Upper lobe of right lung (tissue), 1 donor: ENCODE data around the gene LPCAT2. TPM values are rescaled to one million over a fixed set of nuclear protein-coding genes. Genes with fewer than 3 reads are reported as not detected.
A peak's percentile ranks its signal among the peaks of the same experiment; 100 is the strongest.

ENCODE experiments used
- ATAC-seq: fragments of 200-7000 bp; cut with Tn5 transposase; one replicate; pipeline ENCODE4 v1.9.1; 2020; ENCODE audit warnings: mild to moderate bottlenecking, moderate library complexity
- DNase-seq: peaks from one replicate; pipeline ENCODE4 v3.0.0-alpha.2; 2020
- H3K27ac ChIP-seq: fragments of 200-600 bp; one replicate; pipeline ENCODE4 v1.8.0; 2022
- H3K27me3 ChIP-seq: fragments of 200-600 bp; one replicate; pipeline ENCODE4 v1.8.0; 2022; ENCODE audit warnings: mild to moderate bottlenecking
- H3K36me3 ChIP-seq: fragments of 200-600 bp; one replicate; pipeline ENCODE4 v1.8.0; 2022
- H3K4me1 ChIP-seq: fragments of 200-600 bp; one replicate; pipeline ENCODE4 v1.8.0; 2022
- H3K4me3 ChIP-seq: fragments of 200-600 bp; one replicate; pipeline ENCODE4 v1.8.0; 2022; ENCODE audit warnings: mild to moderate bottlenecking
- H3K9me3 ChIP-seq: fragments of 200-600 bp; one replicate; pipeline ENCODE4 v1.8.0; 2022
- intact Hi-C: fragments of 100-400 bp; cut with DNase I; formaldehyde crosslinking; loops from one replicate; pipeline ENCODE4 v1.11.0; 2022
- total RNA-seq: library from RNA; stranded (reverse); fragmentation: NEBNext Ultra II Directional; extraction: Animal tissue kit (Norgen Biotek cat#: 25700); gene quantifications from one replicate; pipeline ENCODE4 v1.2.1, GENCODE V29; 2021
- TF ChIP-seq, protein P1 (sequence below): fragments of 200-600 bp; IDR thresholded peaks from one replicate; pipeline ENCODE4 v1.8.0; 2022; ENCODE audit warnings: antibody characterized with exemption
- donor health status: DM: no; HTN: yes; CAD: no; lungs with severe emphysema.

LPCAT2 gene
- total RNA-seq, 1 donor from 2014 or later, result 32.8 TPM

GRCh38 chr16:55566432-55567175, 57.7 kb downstream of the LPCAT2 start, which contains the start of gene CAPNS2:
CAPNS2 (plus strand) TSS chr16:55566684; CDS start chr16:55566757, 73 bp downstream.
- ATAC-seq (peak; percentile 80), DNase-seq (peak; percentile 61)
- H3K9me3 ChIP-seq, result no peaks in the 10 kb centered on the region
- H3K27ac ChIP-seq, result no peak within 1 kb of the TSS
- intact Hi-C loops, result no loop called here
- TF ChIP-seq, protein P1, sequence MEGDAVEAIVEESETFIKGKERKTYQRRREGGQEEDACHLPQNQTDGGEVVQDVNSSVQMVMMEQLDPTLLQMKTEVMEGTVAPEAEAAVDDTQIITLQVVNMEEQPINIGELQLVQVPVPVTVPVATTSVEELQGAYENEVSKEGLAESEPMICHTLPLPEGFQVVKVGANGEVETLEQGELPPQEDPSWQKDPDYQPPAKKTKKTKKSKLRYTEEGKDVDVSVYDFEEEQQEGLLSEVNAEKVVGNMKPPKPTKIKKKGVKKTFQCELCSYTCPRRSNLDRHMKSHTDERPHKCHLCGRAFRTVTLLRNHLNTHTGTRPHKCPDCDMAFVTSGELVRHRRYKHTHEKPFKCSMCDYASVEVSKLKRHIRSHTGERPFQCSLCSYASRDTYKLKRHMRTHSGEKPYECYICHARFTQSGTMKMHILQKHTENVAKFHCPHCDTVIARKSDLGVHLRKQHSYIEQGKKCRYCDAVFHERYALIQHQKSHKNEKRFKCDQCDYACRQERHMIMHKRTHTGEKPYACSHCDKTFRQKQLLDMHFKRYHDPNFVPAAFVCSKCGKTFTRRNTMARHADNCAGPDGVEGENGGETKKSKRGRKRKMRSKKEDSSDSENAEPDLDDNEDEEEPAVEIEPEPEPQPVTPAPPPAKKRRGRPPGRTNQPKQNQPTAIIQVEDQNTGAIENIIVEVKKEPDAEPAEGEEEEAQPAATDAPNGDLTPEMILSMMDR, result no peak
- H3K4me1 ChIP-seq, result peaks cover 16% of the 10 kb centered on the region
- no peak within 1 kb of the TSS for H3K4me3 ChIP-seq
- H3K27me3 ChIP-seq, result no peaks in the 10 kb centered on the region
- H3K36me3 ChIP-seq, result no peaks in the 10 kb centered on the region

GRCh38 chr16:55567382-55567781, 58.5 kb downstream of the LPCAT2 start:
- Histone ChIP-seq H3K36me3 (no peaks in the 10 kb centered on the region), H3K27ac (no peak overlapping the region), H3K27me3 (no peaks in the 10 kb centered on the region), H3K4me3 (no peak overlapping the region), H3K9me3 (no peaks in the 10 kb centered on the region), H3K4me1 (peaks cover 16% of the 10 kb centered on the region)
- ATAC-seq, result peak; percentile 84
- intact Hi-C loops, result no loop called here
- TF ChIP-seq, protein P1, result no peak
- no peak for DNase-seq

GRCh38 chr16:55568207-55568606, 59.3 kb downstream of the LPCAT2 start:
- Histone ChIP-seq H3K4me1 (peaks cover 16% of the 10 kb centered on the region), H3K4me3 (no peak overlapping the region), H3K27me3 (no peaks in the 10 kb centered on the region), H3K36me3 (no peaks in the 10 kb centered on the region), H3K27ac (no peak overlapping the region), H3K9me3 (no peaks in the 10 kb centered on the region)
- TF ChIP-seq, protein P1, result no peak
- intact Hi-C loops, result no loop called here
- ATAC-seq, result no peak
- DNase-seq, result no peak

DNA sequence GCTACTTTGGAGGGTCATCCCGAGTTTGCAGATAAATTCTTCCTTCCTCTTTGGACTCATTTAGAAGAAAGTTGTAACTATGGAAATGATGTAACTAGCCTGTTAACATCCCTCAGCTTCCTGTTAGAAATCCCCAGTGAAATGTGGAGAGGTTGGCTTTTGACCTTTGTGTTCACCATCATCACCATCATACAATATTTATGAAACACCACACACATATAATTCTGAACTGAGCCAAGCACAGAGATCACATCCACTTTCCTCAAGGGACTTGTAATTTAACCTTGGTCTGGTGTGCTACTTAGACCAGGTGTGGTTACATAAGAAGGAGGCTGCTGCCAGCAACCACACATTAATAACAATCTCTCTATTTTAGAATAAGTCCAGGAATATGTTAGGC, 60.2 kb downstream of the LPCAT2 start:
- H3K27me3 ChIP-seq, result no peaks in the 10 kb centered on the region
- no peaks in the 10 kb centered on the region for H3K36me3 ChIP-seq
- ATAC-seq (peak; percentile 55), DNase-seq (no peak)
- H3K27ac ChIP-seq, result no peak overlapping the region
- intact Hi-C loops, result no loop called here
- H3K9me3 ChIP-seq, result no peaks in the 10 kb centered on the region
- H3K4me3 ChIP-seq, result no peak overlapping the region
- TF ChIP-seq, protein P1, result no peak
- peaks cover 16% of the 10 kb centered on the region for H3K4me1 ChIP-seq

GRCh38 chr16:55570159-55570558, 61.3 kb downstream of the LPCAT2 start:
- intact Hi-C loops, result no loop called here
- DNase-seq (no peak), ATAC-seq (no peak)
- H3K36me3 ChIP-seq, result no peaks in the 10 kb centered on the region
- no peaks in the 10 kb centered on the region for H3K9me3 ChIP-seq
- H3K27me3 ChIP-seq, result no peaks in the 10 kb centered on the region
- TF ChIP-seq, protein P1, result no peak
- no peak overlapping the region for H3K27ac ChIP-seq
- H3K4me1 ChIP-seq, result peaks cover 16% of the 10 kb centered on the region
- no peak overlapping the region for H3K4me3 ChIP-seq
